ENCODE measurements around the gene RFLNA. TPM values are rescaled to one million over a fixed set of nuclear protein-coding genes. Genes with fewer than 3 reads are reported as not detected.

The RFLNA gene
- total and polyA plus RNA-seq, 2 donors (not counting 1 experiment from before 2014, with no cell fraction given), result not detected

- no peak overlapping the region for H3K27ac Mint-ChIP-seq
- TF ChIP-seq EZH2 (IDR thresholded peaks at IDR 0.05; ENCODE audit: borderline replicate concordance, insufficient read depth, low read depth, low read length, poor library complexity, severe bottlenecking), result no peak
- TF ChIP-seq, protein P1, sequence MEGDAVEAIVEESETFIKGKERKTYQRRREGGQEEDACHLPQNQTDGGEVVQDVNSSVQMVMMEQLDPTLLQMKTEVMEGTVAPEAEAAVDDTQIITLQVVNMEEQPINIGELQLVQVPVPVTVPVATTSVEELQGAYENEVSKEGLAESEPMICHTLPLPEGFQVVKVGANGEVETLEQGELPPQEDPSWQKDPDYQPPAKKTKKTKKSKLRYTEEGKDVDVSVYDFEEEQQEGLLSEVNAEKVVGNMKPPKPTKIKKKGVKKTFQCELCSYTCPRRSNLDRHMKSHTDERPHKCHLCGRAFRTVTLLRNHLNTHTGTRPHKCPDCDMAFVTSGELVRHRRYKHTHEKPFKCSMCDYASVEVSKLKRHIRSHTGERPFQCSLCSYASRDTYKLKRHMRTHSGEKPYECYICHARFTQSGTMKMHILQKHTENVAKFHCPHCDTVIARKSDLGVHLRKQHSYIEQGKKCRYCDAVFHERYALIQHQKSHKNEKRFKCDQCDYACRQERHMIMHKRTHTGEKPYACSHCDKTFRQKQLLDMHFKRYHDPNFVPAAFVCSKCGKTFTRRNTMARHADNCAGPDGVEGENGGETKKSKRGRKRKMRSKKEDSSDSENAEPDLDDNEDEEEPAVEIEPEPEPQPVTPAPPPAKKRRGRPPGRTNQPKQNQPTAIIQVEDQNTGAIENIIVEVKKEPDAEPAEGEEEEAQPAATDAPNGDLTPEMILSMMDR (IDR thresholded peaks at IDR 0.05), result no peak
These were observed 51.7 kb downstream of the RFLNA start for GRCh38 chr12:124346425-124347168.

DNA sequence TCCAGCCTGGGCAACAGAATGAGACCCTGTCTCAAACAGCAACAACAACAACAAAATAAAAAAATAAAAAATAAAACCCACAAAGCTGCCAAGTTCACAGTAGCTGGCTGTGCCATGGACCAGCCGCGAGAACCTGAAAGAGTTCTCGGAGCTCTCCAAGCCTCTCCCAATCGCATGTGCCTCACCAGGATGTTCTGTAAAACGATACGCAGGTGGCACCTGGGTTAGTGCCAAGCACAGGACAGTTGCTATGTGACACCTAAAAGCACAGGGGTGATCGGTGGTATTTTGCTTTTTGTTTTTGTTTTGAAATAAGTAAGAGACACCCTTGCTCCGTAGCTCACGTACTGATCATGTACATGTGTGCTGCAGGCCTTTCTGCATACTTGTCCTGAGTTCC lies 52.4 kb downstream of the RFLNA start:
- H3K4me3 Mint-ChIP-seq, result no peak overlapping the region
- no peaks in the 10 kb centered on the region for H3K4me1 Mint-ChIP-seq
- H3K27ac ChIP-seq (ENCODE audit: low read length in 2 of 2), result no peak overlapping the region
- ChIA-PET CTCF (interaction anchor here (0.5 to 3.3 kb wide), 12 partner anchors 9 to 423 kb away, joined by 3 to 20 read pairs (median 4); no protein-coding TSS in a partner anchor), POLR2A (no interaction called here)
- H3K27ac Mint-ChIP-seq, result no peak overlapping the region
- no peak overlapping the region for H3K4me3 ChIP-seq (ENCODE audit: control extremely low read depth in 1 of 5, extremely low read depth in 1 of 5, insufficient read depth in 1 of 5, low read depth in 2 of 5, low read length in 4 of 5)
- no peaks in the 10 kb centered on the region for H3K9me3 ChIP-seq (ENCODE audit: control extremely low read depth in 1 of 3, control insufficient read depth in 2 of 3, insufficient read depth in 1 of 3, low read length in 2 of 3)
- no peaks in the 10 kb centered on the region for H3K27me3 Mint-ChIP-seq
- H4K20me1 ChIP-seq (ENCODE audit: control insufficient read depth, insufficient read depth, low read length, poor library complexity, severe bottlenecking), result no peaks in the 10 kb centered on the region
- no peak for ATAC-seq (ENCODE audit: low read depth)
- no peaks in the 10 kb centered on the region for H3K79me2 ChIP-seq (ENCODE audit: control insufficient read depth, insufficient read depth, low read length)
- H3K4me2 ChIP-seq (replicated peaks; ENCODE audit: low read depth, low read length, poor library complexity, severe bottlenecking), result no peak overlapping the region
- no peak overlapping the region for H2AFZ ChIP-seq (ENCODE audit: insufficient read depth, low read depth, low read length, poor library complexity, severe bottlenecking)
- no peak overlapping the region for H3K9ac ChIP-seq (ENCODE audit: low read length)
- H3K36me3 ChIP-seq (replicated peaks in 1 of 2; ENCODE audit: control extremely low read depth in 1 of 2, control insufficient read depth in 1 of 2, extremely low read depth in 1 of 2, insufficient read depth in 2 of 2, low read length in 1 of 2), result peaks cover 1 to 71% of the 10 kb centered on the region in 2 experiments
- no peaks in the 10 kb centered on the region for H3K4me1 ChIP-seq (ENCODE audit: control insufficient read depth in 2 of 2, insufficient read depth in 2 of 2, low read length in 2 of 2)
- intact Hi-C loops (cut with micrococcal nuclease), result no loop called here
- H3K9me3 Mint-ChIP-seq (ENCODE audit: insufficient read depth), result no peaks in the 10 kb centered on the region
- no peak for DNase-seq
- 95% methylated on average over 9 of the region's 9 CpGs for WGBS (ENCODE audit: insufficient coverage)
- TF ChIP-seq, protein P1 (IDR thresholded peaks at IDR 0.05), result no peak
- no peak for TF ChIP-seq EZH2 (IDR thresholded peaks at IDR 0.05; ENCODE audit: borderline replicate concordance, insufficient read depth, low read depth, low read length, poor library complexity, severe bottlenecking)
- H3K27me3 ChIP-seq (replicated peaks in 1 of 4; ENCODE audit: control extremely low read depth in 1 of 4, control insufficient read depth in 3 of 4, insufficient read depth in 4 of 4, low read length in 3 of 4), result no peaks in the 10 kb centered on the region

More at GRCh38 chr12:124346425-124347168, 51.7 kb downstream of the RFLNA start:
- no peak overlapping the region for H3K4me2 ChIP-seq (replicated peaks; ENCODE audit: low read depth, low read length, poor library complexity, severe bottlenecking)
- no peak overlapping the region for H3K9ac ChIP-seq (ENCODE audit: low read length)
- no peak overlapping the region for H3K4me3 Mint-ChIP-seq
- no peak for DNase-seq
- H3K27me3 Mint-ChIP-seq, result no peaks in the 10 kb centered on the region
- H3K9me3 ChIP-seq (ENCODE audit: control extremely low read depth in 1 of 3, control insufficient read depth in 2 of 3, insufficient read depth in 1 of 3, low read length in 2 of 3), result no peaks in the 10 kb centered on the region
- ChIA-PET POLR2A (no interaction called here), CTCF (interaction anchor here (0.5 to 3.3 kb wide), 13 partner anchors 9 to 553 kb away, joined by 3 to 20 read pairs (median 4); no protein-coding TSS in a partner anchor)
- H3K27me3 ChIP-seq (replicated peaks in 1 of 4; ENCODE audit: control extremely low read depth in 1 of 4, control insufficient read depth in 3 of 4, insufficient read depth in 4 of 4, low read length in 3 of 4), result no peaks in the 10 kb centered on the region
- no peaks in the 10 kb centered on the region for H3K79me2 ChIP-seq (ENCODE audit: control insufficient read depth, insufficient read depth, low read length)
- H3K4me1 Mint-ChIP-seq, result no peaks in the 10 kb centered on the region
- no peak overlapping the region for H3K4me3 ChIP-seq (ENCODE audit: control extremely low read depth in 1 of 5, extremely low read depth in 1 of 5, insufficient read depth in 1 of 5, low read depth in 2 of 5, low read length in 4 of 5)
- H3K9me3 Mint-ChIP-seq (ENCODE audit: insufficient read depth), result no peaks in the 10 kb centered on the region
- H2AFZ ChIP-seq (ENCODE audit: insufficient read depth, low read depth, low read length, poor library complexity, severe bottlenecking), result no peak overlapping the region
- H3K36me3 ChIP-seq (replicated peaks in 1 of 2; ENCODE audit: control extremely low read depth in 1 of 2, control insufficient read depth in 1 of 2, extremely low read depth in 1 of 2, insufficient read depth in 2 of 2, low read length in 1 of 2), result peaks cover 1 to 70% of the 10 kb centered on the region in 2 experiments
- ATAC-seq (ENCODE audit: low read depth), result no peak
- no peak overlapping the region for H3K27ac ChIP-seq (ENCODE audit: low read length in 2 of 2)
- no peaks in the 10 kb centered on the region for H4K20me1 ChIP-seq (ENCODE audit: control insufficient read depth, insufficient read depth, low read length, poor library complexity, severe bottlenecking)
- 97% methylated on average over 35 of the region's 38 CpGs for WGBS (ENCODE audit: insufficient coverage)
- H3K4me1 ChIP-seq (ENCODE audit: control insufficient read depth in 2 of 2, insufficient read depth in 2 of 2, low read length in 2 of 2), result no peaks in the 10 kb centered on the region
- intact Hi-C loops (cut with micrococcal nuclease), result no loop called here
